ENCODE results near the gene DROSHA. TPM values are rescaled to one million over a fixed set of nuclear protein-coding genes. Genes with fewer than 3 reads are reported as not detected.

The DROSHA gene
- total RNA-seq, 1 experiment from 2014 or later: 57.7 TPM

- POLR2A ChIA-PET: no interaction called here
- CTCF ChIA-PET: interaction anchor here (0.7 to 1.6 kb wide), 2 partner anchors 55 to 246 kb away, joined by 4 to 5 read pairs; no protein-coding TSS in a partner anchor
These were observed 31.3 kb upstream of the DROSHA start for GRCh38 chr5:31563216-31563615.

GRCh38 chr5:31561946-31562345 is 30.1 kb upstream of the DROSHA start:
- no peak for TF ChIP-seq CTCF (IDR thresholded peaks at IDR 0.05; ENCODE audit: unreplicated experiment)
- DNase-seq (ENCODE audit: unreplicated experiment): no peak
- Mint-ChIP-seq H3K9me3 (ENCODE audit: unreplicated experiment) (peaks cover 15% of the 10 kb centered on the region), H3K36me3 (ENCODE audit: insufficient read depth, unreplicated experiment) (no peaks in the 10 kb centered on the region), H3K4me1 (ENCODE audit: insufficient read depth, unreplicated experiment) (no peaks in the 10 kb centered on the region), H3K27me3 (ENCODE audit: insufficient read depth, unreplicated experiment) (no peaks in the 10 kb centered on the region), H3K27ac (ENCODE audit: low read depth, unreplicated experiment) (no peak overlapping the region), H3K4me3 (ENCODE audit: unreplicated experiment) (no peak overlapping the region)
- no TSS peak for BruUV-seq (replicated peaks)
- ChIA-PET CTCF (no interaction called here), POLR2A (no interaction called here)
- intact Hi-C loops (cut with micrococcal nuclease): no loop called here

More at GRCh38 chr5:31563216-31563615, 31.3 kb upstream of the DROSHA start:
- Mint-ChIP-seq H3K36me3 (ENCODE audit: insufficient read depth, unreplicated experiment) (no peaks in the 10 kb centered on the region), H3K4me1 (ENCODE audit: insufficient read depth, unreplicated experiment) (no peaks in the 10 kb centered on the region), H3K9me3 (ENCODE audit: unreplicated experiment) (peaks cover 15% of the 10 kb centered on the region), H3K27ac (ENCODE audit: low read depth, unreplicated experiment) (no peak overlapping the region), H3K27me3 (ENCODE audit: insufficient read depth, unreplicated experiment) (no peaks in the 10 kb centered on the region), H3K4me3 (ENCODE audit: unreplicated experiment) (no peak overlapping the region)
- BruUV-seq (replicated peaks): no TSS peak
- no peak for TF ChIP-seq CTCF (IDR thresholded peaks at IDR 0.05; ENCODE audit: unreplicated experiment)
- no peak for DNase-seq (ENCODE audit: unreplicated experiment)
- intact Hi-C loops (cut with micrococcal nuclease): no loop called here

GRCh38 chr5:31559942-31560341 is 28.0 kb upstream of the DROSHA start:
- Mint-ChIP-seq H3K4me3 (ENCODE audit: unreplicated experiment) (no peak overlapping the region), H3K36me3 (ENCODE audit: insufficient read depth, unreplicated experiment) (peaks cover 15% of the 10 kb centered on the region), H3K4me1 (ENCODE audit: insufficient read depth, unreplicated experiment) (no peaks in the 10 kb centered on the region), H3K27me3 (ENCODE audit: insufficient read depth, unreplicated experiment) (no peaks in the 10 kb centered on the region), H3K9me3 (ENCODE audit: unreplicated experiment) (peaks cover 5% of the 10 kb centered on the region), H3K27ac (ENCODE audit: low read depth, unreplicated experiment) (no peak overlapping the region)
- BruUV-seq (replicated peaks): no TSS peak
- no peak for DNase-seq (ENCODE audit: unreplicated experiment)
- intact Hi-C loops (cut with micrococcal nuclease): no loop called here
- POLR2A ChIA-PET: no interaction called here
- TF ChIP-seq CTCF (IDR thresholded peaks at IDR 0.05; ENCODE audit: unreplicated experiment): no peak
- CTCF ChIA-PET: interaction anchor here (1.7 kb wide), 1 partner anchor 249 kb away, joined by 7 read pairs; no protein-coding TSS in a partner anchor

GRCh38 chr5:31556461-31556860 is 24.6 kb upstream of the DROSHA start:
- no peaks in the 10 kb centered on the region for H3K4me1 Mint-ChIP-seq (ENCODE audit: insufficient read depth, unreplicated experiment)
- H3K9me3 Mint-ChIP-seq (ENCODE audit: unreplicated experiment): no peaks in the 10 kb centered on the region
- peaks cover 46% of the 10 kb centered on the region for H3K36me3 Mint-ChIP-seq (ENCODE audit: insufficient read depth, unreplicated experiment)
- ChIA-PET CTCF (interaction anchor here (0.6 to 0.7 kb wide), 2 partner anchors 63 to 82 kb away, joined by 3 to 6 read pairs; partner anchors contain the start of gene PDZD2), POLR2A (no interaction called here)
- H3K27ac Mint-ChIP-seq (ENCODE audit: low read depth, unreplicated experiment): no peak overlapping the region
- TF ChIP-seq CTCF (IDR thresholded peaks at IDR 0.05; ENCODE audit: unreplicated experiment): no peak
- BruUV-seq (replicated peaks): no TSS peak
- no peak for DNase-seq (ENCODE audit: unreplicated experiment)
- H3K27me3 Mint-ChIP-seq (ENCODE audit: insufficient read depth, unreplicated experiment): no peaks in the 10 kb centered on the region
- H3K4me3 Mint-ChIP-seq (ENCODE audit: unreplicated experiment): no peak overlapping the region
- intact Hi-C loops (cut with micrococcal nuclease): no loop called here

Measured in MCF 10A (cell line).